Hematopoietic multipotent progenitor cell treated with erythropoietin and hydrocortisone succinate and interleukin-3 and kit ligand, for 8 days (in vitro differentiated cells): ENCODE results near the gene RBM39.
"Not testable (repeated sequence)": the region's sequence is repeated elsewhere in the genome, so short reads cannot be mapped to it uniquely, and the experiment has no call there.

ENCODE experiments used
- DNase-seq: peaks from one replicate; pipeline ENCODE4 v3.0.0-alpha.2; 2015

Gene RBM39

DNA sequence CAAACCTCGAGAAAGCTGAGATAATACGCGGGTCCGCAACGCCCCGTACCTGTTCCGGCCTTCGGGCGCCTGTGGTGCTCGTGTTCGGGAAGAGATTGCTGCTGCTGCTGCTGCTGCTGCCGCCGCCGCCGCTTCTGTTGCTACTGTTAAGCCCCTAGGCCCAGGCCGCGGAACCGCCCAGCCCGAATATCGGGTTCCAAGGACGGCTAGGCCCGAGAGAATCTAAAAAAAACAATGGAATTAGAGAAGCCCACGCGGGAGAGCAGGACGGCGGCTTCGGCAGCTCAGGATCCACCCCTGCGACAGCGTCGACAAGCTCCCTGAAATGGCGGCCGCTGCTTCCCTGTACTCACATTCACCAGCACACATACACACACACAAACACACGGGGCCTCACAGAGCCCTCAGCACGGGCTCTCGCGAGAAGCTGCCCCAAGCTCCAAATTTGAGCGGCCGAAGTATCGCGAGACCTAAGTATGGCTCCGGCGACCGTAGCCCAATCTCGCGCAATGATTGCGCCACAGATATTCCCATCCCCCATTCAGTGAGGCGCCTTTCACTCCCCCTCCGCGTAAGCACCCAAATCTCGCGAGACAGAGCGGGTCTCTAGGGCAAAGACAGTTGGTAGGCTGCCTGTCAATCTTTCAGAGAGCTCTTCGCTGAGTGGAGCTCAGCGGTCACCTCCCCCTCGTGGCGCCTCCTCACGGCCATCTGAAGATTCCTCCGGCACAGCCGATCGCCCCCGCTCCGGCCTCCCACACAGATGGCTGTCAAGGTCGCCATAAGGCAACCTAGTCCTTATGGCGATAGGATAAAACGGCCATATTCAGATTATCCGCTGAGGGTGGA lies at the start of gene RBM39:
RBM39 (minus strand) TSS at position 369 of the 849 bp plus-strand sequence. CDS start 1,386 bp downstream, outside the sequence.
- DNase-seq = peak; percentile 100

DNA sequence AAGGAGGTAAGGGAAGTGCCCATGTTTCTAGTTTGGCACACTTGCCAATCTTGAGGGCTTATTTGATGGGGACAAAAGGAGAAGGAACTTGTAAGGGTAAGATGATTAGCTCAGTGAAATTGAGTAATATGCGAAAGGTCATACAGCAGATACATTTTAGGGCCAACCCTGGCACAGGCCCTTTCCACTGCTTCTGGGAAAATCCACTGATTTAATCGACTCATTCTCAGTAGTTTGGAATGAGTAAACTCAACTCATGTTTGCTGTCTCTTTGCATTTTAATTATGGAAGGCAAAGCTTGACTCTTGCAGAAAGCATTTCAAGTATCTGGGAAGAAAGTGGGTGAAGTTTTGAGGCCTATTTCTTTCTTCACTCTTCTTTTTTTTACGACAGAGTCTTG lies 49.8 kb upstream of the RBM39 start:
- DNase-seq = no peak

DNA sequence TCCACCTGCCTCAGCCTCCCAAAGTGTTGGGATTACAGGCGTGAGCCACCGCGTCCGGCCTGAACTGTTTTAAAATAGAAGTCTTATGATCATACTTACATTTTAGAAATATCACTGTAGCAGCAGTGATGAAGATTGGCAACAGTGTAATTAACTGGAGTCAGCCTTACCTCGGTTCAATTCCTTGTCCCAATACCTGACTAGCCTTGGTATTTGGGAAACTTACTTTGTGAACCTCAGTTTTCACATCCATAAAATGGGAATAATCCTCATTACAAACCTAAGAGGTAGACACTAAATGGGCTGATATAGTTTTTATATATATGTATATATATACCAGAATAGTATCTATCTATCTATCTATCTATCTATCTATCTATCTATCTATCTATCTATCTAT lies 49.0 kb upstream of the RBM39 start:
- no peak for DNase-seq

GRCh38 chr20:35788796-35789195 lies 46.7 kb upstream of the RBM39 start:
- no peak for DNase-seq

DNA sequence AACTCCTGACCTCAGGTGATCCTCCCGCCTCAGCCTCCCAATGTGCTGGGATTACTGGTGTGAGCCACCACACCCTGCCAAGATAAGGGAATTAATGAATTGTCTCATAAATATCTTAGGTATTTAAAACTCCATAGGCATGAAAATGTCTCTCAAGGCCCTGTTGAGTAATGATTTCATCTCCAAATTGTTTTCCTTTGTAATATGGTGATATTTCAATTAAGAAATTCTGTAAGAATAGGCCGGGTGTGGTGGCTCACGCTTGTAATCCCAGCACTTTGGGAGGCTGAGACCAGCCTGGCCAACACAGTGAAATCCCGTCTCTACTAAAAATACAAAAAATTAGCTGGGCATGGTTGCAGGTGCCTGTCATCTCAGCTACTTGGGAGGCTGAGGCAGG lies 43.5 kb upstream of the RBM39 start:
- not testable (repeated sequence) for DNase-seq

- DNase-seq = not testable (repeated sequence)
These were observed 41.8 kb upstream of the RBM39 start for GRCh38 chr20:35783811-35784210.

DNA sequence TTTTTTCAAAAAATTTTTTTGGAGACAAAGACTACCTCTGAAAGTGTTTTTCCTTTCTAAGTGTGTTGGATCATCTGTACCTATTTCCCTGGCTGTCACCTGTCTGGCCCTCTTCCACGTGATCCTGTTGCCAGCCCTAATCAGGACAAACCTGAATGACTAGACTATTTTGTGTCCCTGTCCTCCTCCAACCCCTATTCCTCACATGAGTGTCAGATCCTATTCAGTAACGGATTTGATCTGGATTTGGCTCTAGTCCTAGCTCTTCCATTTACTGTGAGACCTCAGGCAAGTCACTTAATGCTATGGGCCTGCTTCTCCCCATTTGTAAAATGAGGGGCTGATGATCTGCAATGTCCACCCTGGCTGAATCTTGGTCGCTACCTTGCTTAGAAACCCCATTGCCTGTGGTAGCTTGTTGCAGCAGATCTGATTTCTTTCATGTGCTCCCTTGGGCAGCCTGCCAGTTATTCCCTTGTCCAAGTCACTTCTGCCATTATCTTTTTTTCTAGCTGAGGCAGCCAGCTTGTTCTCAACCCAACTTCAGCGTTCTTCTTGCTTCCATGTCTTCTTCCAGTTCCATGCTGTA lies 34.5 kb upstream of the RBM39 start:
- peak; percentile 83 for DNase-seq

GRCh38 chr20:35774391-35774790 lies 32.3 kb upstream of the RBM39 start:
- no peak for DNase-seq

DNA sequence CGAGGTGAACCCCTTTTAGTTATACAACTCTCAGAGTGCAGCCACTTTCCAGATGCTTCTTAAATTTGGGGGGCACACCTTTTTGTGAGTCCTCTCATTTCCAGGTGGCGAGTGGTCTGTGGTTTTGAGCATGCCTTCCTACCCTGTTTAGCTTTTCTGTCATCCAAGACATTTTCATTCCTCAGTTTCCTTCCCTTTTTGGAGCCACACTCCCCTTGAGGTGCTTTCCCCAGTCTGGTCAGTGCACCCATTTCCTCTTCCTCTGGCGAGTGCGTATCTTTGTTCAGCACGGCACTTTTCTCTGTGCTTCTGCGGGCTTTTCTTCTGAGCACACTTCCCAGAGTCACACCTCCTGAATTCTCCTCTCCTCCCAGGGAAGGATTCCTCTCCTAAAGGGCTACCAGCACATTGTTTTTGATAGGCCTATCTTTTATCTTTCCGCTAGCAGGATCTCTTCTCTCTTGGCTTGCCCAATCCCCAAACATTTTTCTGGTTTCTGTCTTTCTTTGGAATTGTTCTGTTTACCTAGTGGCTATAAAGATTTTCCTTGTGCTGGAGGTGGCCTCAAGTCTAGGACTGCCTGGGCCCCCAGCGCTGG lies 31.2 kb upstream of the RBM39 start:
- DNase-seq = peak; percentile 41

DNA sequence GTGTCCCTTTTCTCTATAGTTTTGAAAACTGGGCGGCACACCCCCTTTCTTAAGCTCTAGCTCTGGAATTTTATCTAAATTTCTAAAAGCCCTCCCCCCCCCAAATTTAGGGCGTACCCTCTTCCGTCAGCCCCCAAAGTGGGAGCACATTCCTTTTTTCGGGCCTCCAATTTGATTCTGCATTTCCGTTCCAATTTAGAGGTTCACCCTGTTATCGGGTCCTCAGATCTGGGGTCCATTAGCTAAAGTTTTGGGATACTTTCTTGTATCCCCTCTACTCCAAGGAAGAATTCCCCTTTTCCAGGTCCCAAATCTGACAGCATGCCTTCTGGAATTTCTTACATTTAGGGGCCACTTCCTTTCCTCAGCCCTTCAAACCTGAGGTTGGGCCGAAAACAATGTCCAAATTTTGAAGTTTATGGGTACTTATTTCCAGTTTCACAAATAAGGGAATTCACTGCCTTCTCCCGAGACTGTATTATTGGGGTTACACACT lies 30.6 kb upstream of the RBM39 start:
- no peak for DNase-seq

DNA sequence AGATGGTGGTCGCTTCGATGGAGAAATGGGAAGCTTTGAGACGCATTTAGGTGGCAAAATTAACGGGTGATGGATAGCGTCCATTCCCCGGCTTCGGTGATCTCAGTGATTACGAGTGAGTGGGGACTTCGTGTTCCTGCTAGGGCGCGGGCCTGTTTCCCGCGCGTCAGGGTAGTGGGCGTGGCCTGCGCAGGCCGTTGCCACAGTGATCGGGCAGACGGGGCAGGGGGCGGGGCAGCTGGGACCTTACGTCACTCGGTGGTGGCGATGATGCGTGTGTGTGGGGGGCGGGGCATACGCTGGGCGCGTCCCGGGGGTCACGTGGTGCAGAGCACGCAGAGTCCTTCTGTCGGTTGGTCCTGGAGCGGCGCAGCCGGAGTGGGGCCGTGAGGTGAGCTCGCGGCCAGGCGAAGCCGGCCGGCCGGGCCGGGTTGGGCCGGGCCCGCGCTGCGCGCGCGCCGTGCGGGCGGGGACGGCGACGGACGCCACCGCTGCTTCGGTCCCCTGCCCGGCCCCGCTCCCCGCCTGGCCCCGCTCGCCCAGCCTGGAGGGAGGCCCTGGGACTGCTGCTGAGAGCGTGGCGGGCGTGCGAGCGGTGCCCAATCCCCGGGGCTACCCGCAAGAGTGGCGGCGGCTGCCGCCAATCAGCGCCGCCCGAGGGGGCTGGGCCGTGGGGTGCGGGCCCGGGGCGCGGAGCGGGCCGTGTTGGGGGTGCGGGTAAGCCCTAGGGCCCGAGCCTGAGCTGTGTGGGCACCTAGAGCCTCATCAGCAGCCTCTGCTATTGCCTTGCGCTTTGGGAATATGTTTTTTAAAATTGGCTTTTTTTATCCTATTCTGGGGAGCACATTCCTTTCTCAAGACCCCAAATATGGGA lies 29.9 kb upstream of the RBM39 start, which contains the start of gene PHF20:
PHF20 (plus strand) TSS at position 327 of the 874 bp plus-strand sequence. CDS start 29,508 bp downstream, outside the sequence.
- peak; percentile 93 for DNase-seq

DNA sequence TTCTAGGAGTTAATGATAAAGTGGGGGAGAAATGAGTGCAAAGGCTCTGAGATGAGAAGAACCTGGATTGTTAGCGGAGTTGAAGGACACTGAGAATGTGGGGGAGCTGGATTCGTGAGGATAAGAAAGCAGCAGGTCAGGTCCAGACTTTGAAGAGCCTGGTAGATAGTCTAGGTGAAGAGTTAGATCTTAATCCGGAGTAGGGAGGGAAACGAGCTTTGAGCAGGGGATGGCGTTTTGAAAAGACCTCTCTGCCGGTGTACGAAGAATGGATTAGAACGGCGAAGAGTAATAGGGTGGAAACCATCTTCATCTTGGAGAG lies 29.3 kb upstream of the RBM39 start:
- no peak for DNase-seq

DNA sequence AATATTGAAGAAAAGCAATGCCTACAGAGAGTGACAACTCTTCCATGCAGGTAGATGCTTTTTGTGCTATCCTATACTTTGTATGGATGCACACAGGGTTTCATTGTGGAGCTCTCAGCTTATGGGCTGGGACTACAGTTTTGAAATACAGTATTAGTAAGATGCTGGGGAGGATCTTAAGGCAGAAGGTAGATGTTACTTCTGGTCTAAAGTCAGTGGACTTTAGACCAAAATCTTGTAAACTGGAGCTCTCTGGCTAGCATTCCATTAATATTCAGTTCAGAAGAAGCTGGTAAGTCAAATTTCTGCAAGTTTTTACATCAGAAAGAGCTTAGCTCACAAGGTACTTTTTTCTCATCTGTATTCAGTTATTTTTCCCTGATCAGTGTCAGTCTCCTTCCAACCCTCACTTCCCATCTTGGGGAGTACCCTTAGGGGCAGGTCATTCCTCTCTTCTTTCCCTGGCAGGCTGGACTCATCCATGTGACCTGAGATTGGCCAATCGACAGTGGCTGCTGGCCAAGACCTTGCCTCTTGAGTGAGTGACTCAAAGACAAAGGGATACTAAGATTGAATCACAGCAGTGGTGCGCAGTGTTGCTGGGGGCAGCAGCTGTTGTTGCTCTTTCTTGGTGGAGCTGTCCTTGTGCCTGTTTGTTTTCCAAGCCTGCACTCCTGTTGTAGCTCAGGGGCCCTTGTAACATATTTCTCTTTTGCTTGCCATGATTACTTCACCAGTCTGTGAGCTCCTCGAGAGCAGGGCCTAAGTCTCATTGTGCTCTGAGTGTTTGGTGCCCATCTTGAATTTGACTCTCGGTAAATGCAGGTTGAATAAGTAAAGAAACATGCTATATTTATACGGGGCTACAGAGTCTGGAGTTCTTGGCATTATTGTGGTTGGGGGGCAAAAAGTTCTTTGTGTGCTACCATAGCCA lies 26.9 kb upstream of the RBM39 start:
- peak; percentile 50 for DNase-seq

GRCh38 chr20:35767683-35768481 lies 25.8 kb upstream of the RBM39 start:
- peak; percentile 69 for DNase-seq

DNA sequence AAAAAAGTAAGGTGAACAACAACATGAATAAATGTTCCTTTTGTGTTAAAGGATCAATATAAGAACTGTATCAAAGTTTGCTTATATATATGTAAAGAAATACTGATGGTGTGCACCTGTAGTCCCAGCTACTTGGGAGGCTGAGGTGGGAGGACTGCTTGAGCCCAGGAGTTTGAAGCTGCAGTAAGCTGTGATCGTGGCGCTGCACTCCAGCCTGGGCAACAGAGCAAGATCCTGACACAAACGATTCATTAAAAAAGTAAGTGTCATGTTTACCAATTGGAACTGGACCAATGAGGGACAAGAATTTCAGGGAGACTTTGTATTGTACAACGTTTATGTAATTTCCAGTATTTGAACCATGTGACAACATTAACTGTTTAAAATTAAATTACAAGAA lies 24.8 kb upstream of the RBM39 start:
- no peak for DNase-seq

GRCh38 chr20:35764936-35765335 lies 22.9 kb upstream of the RBM39 start:
- DNase-seq = not testable (repeated sequence)

- DNase-seq = no peak
These were observed 20.4 kb upstream of the RBM39 start for GRCh38 chr20:35762461-35762860.

- not testable (repeated sequence) for DNase-seq
These were observed 19.5 kb upstream of the RBM39 start for GRCh38 chr20:35761548-35761947.

DNA sequence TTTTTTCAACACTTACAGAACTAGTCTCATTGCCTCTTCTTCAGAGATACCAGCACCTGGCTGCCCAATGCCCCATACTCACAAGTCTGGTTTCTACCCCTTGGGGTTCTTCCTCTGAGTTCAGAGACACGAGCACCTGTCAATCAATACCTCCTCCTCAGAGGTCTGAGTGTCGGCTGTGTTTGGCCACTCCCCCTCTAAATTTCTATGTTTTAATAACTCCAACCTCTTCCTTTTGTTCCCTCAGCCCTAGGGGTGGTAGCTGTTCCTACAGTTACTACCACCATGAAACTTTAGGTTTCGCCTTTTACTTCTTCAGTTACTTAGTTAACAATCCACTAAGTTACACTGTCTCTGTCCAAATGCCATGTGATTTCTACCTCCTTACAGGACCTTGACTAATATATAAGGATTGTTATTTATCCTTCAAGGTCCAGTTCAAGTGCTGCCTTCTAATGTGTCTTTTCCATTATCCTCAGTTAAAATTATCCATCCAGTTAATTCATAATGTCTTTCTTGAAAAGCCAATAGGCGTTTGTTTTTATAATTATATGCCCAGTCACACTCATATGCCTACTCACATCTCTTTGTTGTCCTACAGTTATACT lies 15.1 kb upstream of the RBM39 start:
- DNase-seq = no peak

DNA sequence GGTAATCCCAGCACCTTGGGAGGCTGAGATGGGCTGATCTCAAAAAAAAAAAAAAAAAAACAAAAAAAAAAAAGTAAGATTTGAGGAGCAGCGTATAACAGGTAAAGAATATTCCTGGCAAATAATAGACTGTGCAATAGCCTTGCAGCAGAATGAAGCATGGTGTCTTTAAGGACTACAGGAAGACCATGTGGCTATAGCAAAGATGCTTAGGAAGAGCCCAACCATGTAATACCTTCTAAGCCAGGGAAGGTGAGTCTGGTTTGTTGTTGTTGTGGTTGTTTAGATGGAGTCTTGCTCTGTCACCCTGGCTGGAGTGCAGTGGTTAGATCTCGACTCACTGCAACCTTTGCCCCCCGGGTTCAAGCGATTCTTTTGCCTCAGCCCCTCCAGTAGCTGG lies 14.3 kb upstream of the RBM39 start:
- DNase-seq = no peak
